ENCODE results near the gene TLE1.
"Not testable (repeated sequence)": the region's sequence is repeated elsewhere in the genome, so short reads cannot be mapped to it uniquely, and the experiment has no call there.

Gene TLE1

DNA sequence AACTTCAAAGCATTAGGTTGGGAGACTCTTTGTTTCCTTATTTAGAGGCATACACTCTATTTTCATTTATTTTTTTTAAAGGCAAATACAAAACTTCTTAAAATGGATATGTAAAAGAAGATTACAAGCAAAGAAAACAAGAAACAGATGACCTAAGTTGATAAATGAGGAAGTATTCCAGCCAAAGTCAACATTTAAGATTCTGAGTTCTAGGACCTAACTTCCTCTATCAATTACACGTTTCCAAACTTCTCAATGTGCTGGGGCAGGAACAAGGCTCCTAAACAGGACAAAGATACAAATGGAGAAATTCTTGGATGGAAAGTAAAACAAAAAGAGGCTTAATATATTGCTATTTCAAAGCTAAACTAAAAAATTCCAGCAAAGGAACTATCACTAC is 89.5 kb downstream of the TLE1 start:
- no peak for DNase-seq

DNA sequence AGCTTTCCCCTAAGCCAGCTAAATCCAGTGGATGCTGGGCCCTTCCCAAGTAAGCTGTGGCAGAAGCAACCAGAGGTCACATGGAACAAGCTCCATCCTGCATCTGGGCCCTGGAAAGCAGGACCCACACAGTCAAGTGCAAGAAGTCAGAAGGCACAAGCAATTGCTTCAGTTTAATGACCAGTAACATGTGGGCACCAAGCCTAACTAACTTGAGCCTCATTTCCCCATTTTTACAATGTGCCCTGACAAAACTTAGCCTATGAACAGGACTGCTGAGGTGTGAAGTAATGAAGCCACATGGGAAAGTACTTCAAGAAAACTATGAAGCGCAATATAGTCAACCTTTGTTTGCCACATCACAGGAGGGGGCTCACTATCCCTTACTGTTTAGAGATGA is 90.5 kb downstream of the TLE1 start:
- DNase-seq, result no peak

DNA sequence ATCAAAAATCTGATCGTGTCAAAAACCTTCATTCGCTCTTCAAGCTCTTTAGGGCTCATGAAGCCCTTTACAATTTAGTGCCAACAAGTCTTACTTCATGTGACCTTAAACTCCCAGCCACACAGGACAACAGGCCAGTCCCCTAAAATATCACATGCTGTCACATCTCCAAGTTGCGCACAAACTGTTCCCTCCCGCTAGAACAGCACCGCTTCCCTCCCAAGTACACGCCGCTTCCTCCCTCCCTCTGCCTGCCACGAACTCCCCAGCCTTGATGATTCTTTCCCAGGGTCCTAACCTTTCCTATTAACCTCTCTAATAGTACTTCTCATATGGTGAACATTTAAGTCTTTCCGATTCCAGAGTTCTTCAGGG is 91.2 kb downstream of the TLE1 start:
- DNase-seq, result no peak

DNA sequence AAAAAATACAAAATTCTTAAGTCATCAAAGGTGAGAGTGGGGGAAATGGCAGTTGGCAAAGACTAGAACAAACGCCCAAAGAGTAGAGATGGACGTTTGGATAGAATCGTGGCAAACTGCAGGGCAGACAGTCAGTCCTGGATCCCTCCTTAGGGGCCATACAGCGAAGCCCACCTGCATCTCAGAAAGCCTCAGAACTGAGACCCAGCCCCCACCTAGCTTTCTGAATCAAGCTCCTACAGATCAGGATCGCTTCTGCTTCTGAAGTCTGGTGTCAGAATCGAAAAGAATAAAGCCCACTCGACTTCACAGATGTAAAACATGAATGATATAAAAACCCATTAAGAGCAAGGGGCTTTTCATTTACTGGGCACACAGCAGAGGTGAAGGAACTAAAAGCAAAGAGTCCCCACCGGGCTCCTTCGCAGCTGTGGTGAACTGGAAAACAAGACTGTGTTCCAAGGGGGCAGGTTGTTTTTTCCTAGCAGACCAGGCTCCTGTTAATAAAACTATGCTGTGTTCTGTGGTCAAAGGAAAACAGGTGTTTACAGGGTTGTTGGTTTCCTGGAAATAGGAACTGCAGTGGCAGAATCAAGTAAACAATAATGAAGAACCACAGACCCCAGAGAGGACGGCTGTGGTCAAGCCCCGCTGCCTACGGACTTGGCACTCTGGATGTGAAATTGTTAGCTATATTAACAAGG is 91.8 kb downstream of the TLE1 start:
- no peak for DNase-seq

DNA sequence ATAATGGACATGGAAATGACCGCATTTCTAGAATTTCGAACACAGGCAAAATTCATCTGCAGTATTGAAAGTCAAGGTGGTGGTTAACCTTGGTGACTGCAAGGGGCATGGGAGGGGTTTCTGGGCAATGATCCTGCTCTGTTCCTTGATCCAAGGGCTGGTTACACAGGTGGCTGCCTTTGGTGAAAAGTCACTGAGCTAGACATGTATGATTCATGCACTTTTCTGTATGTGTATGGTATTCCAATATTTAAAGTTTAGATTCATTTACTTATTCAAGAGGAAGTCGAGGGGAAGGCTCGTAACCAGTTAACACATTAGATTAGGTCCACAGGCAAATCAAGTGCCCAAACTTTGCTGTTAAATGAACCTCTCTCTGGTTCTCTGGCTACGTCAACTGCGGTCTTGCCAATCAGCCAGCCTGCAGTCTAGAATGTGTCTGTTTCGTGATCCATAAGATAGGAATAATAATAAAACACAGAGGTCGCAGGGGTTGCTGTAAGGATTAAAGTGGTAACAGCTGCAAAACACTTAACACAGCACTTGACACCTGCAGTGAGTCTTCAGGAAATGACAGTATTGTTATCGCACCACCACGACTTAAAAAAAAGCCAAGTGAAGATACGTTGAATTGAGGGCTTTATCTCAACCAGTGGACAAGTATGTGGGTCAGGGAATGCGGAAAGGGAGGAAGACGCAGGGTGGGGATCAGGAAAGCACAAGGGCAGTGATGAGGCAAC is 92.5 kb downstream of the TLE1 start:
- DNase-seq, result peak in 1 of 3 experiments; percentile 45

DNA sequence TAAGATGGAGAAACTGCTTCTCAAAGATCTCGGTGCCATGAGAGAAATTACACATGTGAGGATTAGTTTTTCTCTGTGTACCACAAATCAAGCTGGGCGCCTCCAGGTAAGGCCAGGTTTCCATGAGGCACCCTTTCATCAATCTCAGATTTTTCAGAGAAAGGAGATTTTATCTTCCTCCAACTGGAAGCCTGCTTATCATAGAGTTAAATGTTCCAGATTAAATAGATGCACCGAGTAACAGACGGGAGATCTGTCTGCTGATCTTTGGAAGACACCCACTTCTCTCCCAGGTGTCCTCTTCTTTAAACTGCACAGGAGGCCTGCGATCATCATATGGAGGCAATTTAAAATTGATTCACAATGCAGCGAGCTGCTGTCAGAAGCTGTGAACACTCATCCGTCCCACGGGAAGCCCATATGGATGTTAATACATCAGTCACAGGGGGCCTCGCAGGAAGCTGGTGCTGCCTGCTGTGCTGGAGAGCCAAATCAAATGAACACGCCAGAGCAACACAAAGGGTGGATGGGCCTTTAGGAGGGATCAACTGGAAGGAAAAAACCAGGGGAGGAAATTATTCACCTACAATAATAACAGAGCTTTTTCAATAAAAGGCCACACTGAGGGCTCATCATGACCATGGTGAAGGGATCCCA is 93.3 kb downstream of the TLE1 start:
- DNase-seq, result peak in 2 of 3 experiments; percentile 69 to 88

DNA sequence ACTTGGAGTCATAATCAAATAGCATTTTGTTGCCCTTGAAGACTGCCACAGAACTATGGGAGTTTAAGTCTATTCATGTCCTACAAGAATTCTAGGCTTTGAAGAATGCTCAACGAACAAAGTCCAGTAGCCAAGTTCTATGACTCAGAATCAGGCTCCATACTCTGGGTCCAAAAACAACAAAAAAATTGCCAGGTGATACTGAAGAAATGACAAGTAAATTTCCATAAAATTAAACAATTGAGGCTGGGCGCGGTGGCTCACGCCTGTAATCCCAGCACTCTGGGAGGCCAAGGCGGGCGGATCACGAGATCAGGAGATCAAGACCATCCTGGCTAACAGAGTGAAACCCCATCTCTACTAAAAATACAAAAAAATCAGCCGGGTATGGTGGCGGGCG is 94.1 kb downstream of the TLE1 start:
- DNase-seq, result not testable (repeated sequence)

DNA sequence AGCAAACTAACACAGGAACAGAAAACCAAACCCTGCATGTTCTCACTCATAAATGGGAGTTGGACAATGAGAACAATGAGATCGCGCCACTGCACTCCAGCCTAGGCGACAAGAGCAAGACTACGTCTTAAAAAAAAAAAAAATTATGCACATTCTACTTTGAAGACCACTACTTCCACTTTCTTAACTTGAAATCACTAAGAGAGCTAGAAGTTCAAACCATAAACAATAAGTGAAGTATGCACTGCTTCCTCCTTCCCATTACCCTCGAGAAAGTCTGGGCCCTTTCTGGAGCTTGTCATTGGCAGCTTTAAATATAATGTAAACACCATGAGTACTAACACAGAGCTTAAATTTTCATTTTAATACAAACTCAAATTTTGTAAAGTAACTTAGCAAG is 94.9 kb downstream of the TLE1 start:
- DNase-seq, result no peak

DNA sequence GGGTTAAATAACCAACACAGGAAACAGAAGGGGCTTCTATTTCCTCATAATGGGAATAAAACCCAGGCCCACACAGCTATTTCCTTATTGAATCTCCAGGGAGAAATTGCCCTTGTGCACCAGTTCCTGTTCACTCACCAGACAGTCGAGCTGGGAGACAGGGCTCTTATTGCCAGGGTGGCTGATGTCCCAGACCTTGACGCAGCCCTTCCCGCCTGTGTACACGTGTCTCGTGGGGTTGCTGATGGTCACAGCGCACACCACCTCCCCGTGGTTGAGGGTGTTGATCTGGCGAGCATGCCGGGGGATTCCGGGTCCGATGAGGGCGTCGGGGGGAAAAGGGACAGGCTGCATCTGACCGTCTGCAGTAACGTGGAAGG is 96.5 kb downstream of the TLE1 start:
- no peak for DNase-seq

DNA sequence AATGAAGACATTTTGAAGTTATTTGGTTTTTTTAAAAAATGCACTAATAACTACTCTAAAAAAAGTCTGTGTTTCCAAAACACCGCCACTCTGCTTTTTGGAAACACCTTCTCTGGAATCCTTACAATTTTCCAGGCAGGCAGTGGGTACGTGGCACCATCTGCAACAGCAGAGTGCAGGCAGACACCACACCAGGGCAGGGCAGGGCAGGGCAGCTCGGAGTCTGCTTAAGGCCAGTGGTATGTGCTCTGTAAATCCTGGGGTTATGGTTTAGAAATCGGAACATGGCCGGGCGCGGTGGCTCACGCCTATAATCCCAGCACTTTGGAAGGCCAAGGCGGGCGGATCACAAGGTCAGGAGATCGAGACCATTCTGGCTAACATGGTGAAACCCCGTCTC is 97.6 kb downstream of the TLE1 start:
- DNase-seq, result no peak

DNA sequence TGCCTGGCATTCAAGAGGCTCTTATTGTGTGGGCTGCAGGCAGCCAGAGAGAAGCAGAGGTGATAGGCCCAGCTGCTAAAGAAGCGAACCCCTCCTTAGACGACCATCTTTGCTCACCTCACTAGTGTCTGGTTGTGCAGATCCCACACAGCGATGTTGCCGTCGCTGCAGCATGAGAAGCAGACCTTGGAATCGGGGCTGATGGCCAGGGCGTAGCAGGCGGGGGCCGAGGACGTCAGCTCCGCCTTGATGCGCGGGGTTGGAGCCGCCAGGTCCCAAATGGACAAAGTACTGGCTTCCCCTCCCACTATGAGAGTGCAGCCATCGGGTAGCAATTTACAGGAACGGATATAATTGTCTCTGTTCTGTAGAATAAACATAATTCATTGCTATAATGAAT is 98.7 kb downstream of the TLE1 start:
- DNase-seq, result no peak

DNA sequence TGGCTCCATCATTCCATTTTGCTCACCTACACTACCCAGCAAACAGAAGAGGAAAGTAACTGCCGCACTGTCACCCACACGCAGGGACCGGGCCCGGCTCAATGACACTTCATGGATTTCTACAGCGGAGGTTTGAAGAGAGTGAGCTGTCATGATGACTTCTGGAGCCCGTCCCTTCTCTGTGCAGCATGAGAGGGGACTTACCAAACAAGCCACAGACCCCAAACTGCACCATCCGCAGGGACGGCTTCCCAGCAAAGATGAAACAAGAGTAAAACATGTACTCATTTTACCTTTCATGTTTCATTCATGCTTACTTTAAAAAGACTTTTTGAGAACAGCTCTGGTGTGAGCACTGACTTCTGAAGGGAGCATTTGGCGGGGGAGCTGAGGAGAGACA is 99.5 kb downstream of the TLE1 start:
- DNase-seq, result no peak

DNA sequence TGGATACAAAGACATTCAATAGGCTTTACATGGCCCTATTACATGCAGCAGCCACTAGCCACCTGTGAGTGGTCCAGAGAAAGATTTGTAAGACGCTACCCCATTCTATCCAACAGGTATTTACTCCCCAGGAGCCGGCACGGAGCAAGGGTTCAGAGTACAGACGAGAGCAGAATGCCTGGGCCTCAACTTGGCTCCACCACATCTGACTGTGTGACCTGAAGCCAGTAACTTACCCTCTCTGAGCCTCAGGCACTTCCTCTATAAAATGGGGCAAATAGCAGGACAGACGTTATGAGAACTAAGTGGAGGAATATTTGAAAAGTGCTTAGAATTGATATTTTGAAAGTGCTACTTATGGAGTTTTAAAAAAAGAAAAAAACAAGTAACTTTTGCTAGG is 100.0 kb downstream of the TLE1 start:
- DNase-seq, result no peak

DNA sequence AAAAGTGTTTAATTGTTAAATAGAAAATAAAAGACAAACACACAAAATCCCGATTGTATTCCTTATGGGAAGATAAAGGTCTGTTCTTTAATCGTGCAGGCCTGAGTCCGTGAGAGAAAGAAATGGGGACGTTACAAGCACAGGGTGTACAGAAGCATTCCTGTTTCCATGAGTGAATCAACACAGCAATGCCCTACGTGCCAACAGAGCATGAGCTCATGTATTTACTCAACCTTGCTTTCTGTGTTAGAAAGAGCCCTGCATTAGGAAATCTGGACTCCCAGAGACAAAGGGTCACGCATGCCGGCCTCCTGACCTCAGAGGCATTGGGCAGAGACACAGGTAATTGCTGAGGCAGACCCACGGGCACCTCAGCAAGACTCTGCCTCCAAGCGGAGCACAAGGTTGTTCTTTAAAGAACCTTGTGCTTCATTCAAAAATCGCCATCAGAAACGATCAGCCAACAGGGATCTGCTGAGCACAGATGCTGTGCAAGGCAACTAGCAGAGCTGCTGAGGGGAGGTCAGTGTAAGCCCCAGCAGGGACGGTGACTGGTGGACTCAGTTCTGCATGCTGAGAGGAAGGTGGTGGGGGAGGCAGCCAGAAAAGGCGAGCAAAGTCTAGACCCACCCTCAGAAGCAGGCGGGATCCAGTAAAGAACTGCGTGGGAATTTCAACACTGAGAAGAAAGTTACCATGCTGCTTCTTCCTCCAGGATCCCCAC is 101.0 kb downstream of the TLE1 start:
- peak in 2 of 3 experiments; percentile 67 to 84 for DNase-seq

DNA sequence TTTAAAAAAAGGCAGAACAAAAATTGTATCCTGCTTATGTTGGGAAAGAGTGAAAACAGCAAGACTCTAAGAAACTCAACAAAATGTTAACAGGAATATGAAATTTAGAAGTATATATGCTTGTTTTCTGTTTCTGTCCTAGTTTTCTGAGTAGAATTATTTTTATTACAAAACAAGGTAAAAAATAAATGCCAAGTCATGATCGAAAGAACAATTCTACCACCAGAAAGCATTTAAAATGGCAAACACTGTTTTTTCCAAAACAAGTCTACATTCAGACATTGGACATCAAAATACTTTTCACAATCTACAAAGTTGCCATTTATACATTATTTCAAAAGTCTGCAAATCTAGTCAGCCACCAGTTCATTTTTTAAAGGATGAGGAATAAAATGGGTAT is 102.6 kb downstream of the TLE1 start:
- no peak for DNase-seq

DNA sequence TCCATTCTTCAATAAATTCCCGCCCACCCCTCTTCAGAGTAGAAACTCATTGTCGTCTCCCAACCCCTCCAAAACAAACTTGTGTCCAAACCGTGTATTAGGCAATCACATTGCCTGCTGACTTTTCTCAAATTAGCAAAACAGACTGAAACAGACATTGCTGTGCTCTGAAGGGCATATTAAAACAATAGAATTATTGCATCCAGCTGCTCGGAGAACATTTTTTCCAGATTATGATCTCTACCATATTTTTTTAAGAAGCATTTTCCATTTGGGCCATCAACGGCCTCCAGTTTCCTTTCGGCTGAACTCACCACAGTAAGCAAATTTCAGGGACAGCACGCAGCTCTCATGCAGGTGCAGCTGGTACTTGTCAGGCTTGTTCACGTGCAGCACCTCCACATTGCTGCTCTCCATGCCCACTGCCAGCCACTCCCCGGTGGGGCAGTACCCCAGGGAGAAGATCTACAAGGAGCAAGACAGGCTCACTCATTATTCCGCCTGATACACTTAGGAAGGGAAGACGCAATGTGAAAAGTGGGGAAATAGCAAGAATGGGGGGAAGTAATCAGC is 104.1 kb downstream of the TLE1 start:
- DNase-seq, result peak in 1 of 3 experiments; percentile 8

DNA sequence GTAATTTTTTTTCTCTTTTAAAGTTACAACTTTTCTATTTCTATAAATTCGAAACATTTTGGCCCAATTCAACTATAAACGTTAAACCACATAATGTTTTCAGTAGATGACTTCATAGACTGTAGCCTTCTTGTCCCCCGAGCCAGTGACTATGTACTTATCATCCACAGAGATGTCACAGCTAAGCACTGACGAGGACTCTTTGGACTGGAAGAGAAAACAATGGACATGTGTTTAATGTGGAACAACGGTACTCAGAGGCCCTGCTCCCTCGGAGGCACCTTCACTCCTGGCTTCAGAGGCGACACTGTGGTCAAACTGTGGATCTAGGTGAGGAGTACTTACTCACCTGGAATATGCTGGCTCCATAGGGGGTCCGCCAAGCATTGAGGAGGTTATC is 105.2 kb downstream of the TLE1 start:
- DNase-seq, result no peak

DNA sequence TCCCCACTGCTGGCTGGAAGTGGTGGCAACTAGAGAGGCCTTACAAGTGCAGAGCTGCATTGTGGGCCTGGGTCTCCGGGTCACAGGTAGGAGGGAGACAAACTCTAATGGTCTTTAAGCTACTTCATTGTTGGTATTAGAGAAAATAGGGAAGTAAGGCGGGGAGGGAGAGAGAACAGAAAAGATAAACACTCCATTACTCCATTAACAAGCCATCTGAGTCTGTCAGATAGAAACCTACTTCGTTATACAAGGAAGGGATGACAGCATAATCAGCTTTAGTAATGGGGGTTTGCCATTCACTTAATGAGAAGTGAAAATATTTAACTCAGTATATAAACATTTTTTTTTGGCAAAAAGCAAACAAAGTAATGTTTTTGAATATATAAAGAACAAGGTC is 107.4 kb downstream of the TLE1 start:
- no peak for DNase-seq

DNA sequence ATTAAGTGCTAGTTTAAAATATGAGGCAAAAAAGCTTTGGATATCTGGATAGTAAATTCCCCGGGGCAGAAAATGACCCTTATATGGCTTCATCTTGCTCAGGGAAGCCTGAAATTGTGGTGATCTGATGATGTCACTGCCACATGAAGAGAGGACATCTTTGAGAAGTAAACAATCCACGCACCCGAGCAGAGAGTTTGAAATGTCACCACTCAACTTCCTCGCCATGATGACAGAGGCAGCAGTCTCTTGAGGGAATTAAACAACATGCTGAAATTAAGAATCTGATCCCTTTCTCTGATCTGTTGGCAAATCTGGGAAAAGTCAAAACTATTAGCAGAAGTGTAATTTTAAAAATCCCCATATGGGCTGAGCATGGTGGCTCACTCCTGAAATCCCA is 110.0 kb downstream of the TLE1 start:
- no peak for DNase-seq

DNA sequence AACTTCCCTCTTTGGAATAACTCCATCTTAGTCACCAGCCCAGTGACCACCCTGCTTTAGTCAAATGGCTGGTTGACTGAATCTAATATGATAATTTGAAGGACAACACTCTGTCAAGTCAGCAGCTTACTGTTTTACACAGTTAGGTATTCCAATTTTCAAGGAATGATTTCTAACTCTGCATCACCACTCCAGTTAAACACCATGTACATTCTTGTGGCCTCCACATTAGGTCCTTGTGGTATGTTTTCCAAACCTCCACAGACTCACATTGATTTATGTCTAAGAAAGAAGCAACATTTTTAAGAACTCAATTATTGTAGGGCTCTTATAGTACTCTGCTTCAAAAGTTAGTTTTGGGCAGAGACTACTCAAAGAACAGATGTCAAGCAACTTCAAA is 110.7 kb downstream of the TLE1 start:
- no peak for DNase-seq

DNA sequence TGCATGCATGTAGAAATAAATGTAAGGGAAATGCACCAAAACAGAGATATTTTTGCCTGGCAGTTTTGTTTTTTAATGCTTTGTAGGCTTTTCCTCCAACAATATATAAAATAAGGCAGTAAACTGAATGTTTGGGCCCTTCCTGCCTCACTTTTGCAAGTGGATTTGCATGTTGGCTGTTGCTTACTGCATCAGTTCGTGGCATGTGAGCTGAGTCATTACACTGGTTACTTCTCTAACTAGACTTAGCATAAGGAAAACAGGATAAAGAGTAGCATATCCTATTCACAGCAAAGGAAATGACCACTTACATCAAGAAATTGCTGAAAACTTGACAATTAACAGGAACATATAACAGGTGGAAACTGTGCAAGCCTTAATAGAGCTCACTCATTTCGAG is 113.4 kb downstream of the TLE1 start:
- DNase-seq, result no peak

DNA sequence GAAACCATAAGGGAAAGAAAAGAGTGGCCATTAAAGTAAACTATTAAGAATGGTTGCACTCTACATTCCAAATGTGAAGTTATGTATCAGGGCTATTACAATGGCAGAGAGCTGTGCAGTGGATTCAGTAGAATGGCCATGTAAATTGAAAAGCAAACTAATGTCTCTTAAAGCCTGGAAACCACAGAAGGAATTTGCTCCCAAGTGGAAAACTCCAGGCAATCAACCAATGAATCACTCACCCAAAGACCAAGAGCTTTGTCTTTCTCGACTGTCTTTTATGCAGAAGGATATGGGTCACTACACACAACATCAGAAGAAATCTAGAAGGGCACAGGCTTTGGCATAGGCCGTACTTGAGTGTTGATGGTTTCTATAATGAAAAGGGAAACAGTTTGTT is 114.9 kb downstream of the TLE1 start:
- no peak for DNase-seq

Data from NCI-H1417 (cell line).